ENCODE data around the gene HEBP1.

HEBP1 gene

DNA sequence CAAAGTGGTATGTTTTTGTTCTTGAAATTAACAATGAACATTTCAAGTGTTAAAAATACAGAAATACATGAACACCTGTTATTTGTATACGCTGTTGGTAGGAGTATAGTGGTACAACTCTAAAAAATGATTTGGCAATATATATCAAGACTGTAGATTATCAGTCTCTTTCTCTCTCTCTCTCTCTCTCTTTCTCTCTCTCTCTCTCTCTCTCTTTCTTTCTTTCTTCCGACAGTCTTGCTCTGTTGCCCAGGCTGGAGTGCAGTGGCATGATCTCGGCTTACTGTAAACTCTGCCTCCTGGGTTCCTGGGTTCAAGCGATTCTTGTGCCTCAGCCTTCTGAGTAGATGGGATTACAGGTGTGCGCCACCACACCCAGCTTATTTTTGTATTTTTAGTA, 12.6 kb downstream of the HEBP1 start:
- DNase-seq = no peak

DNA sequence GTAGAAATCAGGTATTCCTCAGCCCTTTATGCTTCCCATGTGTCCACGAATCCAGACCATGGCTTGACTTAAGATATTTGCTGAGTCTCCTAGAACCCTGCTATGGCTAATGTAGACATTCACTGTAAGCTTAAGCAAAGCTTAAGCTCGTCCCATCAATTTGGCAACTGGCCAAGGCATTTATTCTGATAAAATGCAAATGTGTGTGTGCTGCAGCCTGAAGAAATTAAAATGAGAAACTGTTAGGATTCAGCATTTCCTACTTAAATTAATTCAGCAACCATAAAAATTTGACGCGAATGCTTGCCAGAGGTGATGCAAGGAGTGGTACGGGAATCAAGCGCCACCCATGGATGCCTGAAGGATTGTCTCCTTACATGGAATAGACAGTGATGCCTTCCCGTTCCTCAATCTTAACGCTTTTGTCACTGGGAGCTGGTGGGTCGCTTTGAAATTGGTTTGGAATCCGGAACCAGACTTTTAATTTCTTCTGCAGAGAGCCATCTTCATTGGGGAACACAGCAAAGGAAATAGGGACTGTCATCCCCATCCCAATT, 13.2 kb downstream of the HEBP1 start:
- no peak for DNase-seq

DNA sequence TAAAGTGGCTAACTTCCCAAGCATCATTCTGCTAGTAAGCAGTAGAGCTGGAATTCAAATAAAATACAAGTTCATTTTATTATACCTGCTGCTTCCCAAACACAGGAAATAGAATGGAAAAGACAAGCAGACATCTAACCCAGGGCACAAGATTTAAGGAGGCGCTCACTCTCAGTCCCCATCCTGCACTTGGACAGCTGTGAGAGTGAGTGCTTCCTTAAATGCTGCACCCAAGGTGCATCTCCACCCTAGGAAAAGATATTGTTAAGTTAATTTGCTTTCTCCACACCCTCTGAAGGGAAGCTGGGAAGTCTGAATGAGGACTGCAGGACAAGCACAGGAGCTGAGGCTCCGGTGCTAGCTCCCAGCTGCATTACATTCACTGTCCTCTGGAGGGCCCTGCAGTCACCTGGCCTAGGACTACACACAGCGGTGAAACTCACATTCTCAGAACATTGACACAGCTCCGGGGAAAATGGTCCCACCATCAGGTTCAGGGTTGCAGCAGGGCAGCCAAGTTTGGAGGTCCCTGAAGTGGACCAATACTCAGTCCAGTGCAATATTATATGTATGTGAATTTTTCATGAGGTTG, 14.2 kb downstream of the HEBP1 start:
- no peak for DNase-seq

DNA sequence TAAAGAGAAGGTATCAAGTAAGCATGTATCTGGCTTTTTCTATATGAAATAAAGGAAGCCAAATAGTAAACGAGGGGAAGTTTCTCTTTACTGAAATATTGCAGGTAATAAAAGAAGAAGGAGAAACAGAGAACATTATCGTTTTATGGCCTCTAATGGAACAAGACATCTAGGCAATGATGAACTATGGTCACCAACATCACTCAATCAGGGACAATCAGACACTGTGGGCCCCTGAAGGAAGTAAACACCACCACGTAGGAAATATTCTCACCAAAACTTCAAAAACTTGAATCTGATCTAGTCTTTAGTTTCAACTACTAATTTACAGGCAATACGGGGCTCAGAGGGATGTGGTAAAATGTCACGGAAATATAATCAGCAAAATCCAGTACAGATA, 15.9 kb downstream of the HEBP1 start:
- DNase-seq = no peak

DNA sequence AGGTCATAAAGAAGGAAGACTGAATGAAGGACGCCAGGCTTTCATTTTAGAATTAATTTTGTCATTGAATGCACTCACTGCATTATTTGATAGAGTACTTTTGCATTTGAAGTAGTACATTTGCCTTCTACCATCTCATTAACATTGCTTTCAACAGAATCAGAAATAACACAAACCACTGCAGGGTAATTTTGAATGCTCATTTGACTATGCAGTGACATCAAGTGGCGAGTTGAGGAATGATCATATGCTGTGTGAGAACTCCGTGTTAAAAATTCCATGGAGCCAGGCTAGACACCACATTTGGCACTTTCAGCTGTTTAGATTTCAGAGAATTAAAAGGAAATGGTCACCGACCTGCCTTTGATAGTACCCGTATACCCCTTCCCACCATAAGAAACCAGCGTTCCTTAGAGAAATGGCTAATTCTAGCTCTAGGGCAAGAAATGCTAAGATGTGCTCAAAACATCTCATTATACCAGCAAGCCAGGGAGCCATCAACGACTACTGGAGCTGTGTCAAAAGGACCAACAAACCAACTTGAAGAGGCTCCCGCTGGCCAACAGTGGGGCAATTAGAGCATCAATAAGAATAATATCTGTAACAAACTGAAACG, 16.5 kb downstream of the HEBP1 start:
- peak; percentile 65 for DNase-seq

DNA sequence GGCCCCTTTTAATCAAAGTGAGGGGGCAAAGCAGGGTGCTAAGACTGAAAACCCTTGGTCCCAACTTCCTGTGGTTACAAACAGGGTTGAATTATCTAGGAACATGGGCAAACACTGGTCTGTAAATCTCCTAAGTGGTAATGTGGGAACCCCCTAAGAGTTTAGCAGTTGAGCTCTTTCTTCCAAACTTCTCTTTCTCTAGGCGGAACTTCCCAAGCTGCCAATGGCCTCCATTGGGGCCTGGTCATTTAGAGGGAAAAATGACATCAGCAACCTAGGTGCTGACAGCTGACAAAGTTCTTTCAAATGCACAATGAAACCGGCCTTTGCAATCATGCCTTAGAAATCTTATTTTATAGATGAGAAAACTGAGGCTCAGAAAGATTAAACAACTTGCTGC, 17.7 kb downstream of the HEBP1 start:
- DNase-seq = no peak

DNA sequence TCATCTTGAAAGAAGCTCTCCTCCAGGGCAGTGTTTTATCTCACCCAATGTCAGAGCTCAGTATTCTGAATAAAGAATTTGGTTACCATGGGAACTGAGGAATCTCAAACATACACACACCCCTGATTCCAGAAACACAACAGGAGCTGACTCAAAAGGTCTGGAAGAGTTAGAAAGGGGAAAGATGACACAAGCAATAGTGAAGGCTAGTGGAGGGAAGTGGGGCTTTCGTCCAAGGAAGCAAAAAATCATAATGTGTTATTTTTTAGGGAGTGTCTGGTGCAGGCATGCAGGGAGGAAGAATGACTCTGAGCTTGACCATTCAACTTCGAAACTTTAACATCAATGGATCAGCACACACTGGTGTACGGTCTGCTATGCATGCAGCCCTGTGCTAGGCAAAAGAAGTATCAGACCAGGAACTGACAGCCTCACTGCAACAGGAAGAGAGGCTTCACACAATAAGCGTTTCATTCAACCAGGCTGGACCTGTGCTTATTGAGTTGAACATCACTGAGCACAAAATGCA, 20.3 kb downstream of the HEBP1 start:
- no peak for DNase-seq

DNA sequence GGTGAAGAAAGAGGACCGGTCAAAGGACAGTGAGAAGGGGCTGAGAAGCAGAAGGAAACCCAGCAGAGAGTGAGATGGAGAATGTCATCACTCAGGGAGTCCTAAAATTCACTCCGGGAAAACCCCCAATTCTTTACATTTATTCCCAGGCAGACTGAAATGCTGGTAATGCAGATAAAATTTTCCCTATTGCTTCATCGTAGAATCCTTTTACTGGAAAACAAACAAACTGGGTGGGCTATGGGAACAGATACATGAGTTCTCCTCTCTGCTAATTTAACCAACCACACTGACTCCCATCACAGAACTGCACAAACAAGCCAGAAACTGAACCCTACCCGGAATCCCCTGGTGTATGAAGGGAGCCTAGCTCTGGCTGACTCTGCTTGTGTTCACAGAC, 20.9 kb downstream of the HEBP1 start:
- no peak for DNase-seq

DNA sequence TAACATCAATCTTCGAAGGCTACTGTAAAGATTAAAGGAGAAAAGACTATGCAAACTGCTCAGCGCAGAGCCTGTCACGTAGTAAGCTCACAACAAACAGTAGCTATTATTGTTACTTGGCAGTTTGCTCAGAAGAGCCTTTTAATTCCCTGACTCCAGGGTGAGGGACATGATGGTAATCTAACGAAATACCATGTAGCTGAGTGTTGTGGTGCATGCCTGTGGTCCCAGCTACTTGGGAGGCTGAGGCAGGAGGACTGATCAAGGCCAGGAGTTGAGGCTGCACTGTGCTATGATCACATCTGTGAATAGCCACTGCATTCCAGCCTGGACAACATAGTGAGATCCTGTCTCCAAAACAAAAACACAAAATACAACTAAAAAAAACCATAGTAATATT, 22.8 kb downstream of the HEBP1 start:
- DNase-seq = no peak

DNA sequence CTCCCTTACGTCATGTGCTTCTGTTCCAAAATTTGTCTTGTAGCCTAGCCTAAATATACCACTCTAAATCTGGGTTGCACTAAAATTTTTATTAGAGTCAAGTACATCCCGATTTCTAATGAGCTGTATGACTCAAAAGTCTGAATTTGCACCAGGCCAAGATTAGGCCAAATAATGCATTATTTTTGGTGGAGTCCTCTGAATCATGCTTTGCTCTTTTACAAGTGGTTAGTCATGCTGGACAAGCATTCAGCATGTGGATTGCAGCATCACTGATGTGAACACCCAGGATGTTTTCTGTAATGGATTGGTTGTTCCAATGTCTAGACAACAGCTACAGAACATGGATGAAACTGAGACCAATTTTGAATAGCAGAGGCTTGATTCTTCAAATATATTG, 23.7 kb downstream of the HEBP1 start:
- peak; percentile 84 for DNase-seq

DNA sequence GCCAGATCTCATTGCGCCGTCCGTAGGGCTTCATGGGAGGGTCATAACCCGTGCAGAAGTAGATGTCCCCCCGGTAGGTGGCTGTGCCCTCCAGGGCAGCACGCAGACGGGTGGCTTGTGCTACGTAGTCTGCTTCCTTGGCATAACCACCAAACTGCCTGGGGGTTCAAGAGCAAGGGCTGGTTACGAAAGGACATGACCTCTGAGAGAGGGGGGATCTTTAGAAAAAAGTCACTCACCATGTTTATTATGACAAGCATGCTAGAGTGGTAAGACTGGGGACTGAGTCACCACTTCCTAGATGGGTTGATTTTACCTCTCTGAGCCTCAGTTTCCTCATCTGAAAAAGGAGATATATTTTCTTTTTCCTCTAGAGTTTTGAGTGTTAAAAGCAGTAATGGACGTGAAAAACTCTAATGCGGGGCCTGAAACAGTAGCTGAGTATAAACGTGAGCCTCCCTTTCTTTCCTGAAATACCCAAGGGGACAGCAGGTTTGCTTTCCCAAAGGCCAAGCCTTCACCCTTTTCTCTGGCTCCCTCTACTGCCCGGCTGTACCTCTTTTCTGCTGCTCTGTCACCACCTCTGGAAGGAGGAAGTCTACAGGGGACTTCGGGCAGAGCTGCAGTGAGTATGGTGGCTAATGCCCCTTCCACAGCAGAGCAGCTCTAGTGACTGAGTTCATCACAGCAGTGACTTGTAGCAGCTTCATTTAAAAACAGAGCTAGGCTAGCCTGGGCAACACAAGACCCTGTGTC, 24.6 kb downstream of the HEBP1 start:
- DNase-seq = no peak

DNA sequence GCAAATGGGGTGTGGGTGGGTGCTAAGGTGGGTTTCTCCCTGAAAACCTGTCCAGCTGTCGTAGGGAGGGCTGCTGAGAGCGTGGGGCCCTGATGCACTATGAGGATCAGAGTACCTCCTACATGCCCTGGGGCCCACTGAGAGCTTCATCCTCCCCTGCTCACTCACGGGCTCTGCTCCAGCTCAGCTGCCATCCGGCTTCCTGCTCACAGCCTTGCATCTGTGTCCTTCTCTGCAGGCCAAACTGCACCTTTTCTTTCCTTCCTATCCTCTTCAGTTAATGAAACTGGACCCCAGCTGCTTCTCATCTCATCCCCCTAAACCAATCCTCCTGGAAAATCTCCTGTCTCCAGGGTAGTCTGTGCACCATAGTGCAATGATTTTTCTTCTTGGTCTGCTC, 25.9 kb downstream of the HEBP1 start:
- no peak for DNase-seq

DNA sequence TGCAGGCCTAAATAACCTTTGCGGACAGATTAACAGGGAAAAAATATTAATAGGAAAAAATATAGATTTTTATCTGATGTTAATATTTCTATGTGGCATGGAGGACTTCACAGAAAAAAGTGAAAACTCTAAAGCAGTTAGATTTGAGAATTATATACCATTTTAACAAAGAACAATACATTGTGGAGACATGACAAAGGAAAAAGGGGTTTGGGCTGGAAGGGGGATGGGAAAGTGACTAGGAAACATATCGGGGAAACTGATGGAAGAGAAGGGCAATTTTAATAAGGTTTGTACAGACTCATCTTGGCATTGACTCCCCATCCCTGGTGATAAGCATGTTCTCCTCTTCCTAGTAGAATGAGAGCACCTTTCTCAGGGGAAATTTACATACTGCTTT, 27.0 kb downstream of the HEBP1 start:
- DNase-seq = no peak

DNA sequence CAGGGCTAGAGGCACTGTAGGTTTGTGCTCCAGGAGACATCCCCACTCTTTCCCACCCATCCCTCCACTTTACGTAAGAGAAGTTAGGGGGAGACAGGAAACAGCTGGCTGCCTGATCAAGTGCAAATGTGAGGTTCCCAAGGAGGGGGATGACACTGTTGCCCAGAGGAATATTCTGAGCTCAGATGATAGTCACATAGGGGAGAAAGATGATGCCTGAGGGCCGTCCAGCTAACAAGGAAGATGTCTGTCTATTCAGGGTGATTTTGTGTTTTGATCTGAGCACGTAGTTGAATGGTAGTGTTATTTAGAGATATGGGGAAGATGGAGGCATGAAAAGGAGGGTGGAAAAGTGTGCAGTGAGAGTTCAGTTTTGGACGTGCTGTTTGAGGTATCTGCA, 34.2 kb downstream of the HEBP1 start:
- DNase-seq = no peak

DNA sequence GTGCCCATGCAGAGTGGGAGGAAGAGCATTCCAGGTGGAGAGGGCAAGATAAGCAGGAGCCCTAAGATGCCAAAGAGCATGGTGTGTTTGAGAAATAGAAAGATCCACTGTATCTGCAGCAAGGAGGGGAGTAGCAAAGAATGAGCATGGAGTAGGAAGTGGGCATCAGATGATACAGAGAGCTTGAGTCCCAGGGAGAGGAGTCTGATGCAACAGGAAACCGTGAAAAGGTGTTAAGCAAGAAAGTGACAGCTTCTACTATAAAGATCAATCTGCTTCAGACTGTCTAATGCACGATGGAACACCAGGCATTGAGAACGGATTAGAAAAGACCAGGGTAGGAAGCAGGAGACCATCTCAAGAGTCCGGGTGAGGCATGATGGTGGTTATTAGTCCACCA, 35.8 kb downstream of the HEBP1 start:
- DNase-seq = no peak

DNA sequence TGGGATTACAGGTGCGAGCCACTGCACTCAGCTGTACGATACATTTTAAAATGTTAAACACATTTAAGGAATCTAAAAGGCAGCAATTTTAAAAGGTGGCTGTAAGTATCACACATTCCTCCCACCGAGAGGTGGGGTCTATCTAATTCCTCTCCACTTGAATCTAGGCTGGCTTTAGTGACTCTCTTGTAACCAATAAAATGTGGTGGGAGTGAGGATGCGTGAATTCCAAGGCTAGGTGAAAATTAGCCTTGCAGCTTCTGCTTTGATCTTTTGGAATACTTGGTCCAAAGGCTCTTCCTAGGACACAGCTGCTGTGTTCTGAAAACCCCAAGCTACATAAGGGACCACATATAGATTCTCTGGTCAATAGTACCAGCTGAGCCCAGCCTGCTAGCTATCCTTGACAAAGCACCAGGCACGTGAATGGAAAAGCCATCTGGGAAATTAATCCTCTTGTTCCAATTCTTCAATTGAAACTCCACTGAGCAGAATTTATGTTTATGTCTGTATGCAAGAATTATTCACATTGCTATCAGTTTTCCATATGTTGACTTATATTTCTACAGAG, 39.3 kb downstream of the HEBP1 start:
- no peak for DNase-seq

DNA sequence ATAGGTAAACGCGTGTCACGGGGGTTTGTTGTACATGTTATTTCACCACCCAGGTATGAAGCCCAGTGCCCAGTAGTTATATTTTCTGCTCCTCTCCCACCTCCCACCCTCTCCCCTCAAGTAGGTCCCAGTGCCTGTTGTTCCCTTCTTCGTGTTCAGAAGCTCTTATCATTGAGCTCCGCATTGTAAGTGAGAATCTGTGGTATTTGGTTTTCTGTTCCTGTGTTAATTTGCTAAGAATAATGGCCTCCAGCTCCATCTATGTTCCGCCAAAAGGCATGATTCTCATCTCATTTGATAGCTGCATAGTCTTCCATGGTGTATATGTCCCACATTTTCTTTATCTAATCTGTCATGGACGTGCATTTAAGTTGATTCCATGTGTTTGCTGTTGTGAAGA, 41.2 kb downstream of the HEBP1 start:
- no peak for DNase-seq

DNA sequence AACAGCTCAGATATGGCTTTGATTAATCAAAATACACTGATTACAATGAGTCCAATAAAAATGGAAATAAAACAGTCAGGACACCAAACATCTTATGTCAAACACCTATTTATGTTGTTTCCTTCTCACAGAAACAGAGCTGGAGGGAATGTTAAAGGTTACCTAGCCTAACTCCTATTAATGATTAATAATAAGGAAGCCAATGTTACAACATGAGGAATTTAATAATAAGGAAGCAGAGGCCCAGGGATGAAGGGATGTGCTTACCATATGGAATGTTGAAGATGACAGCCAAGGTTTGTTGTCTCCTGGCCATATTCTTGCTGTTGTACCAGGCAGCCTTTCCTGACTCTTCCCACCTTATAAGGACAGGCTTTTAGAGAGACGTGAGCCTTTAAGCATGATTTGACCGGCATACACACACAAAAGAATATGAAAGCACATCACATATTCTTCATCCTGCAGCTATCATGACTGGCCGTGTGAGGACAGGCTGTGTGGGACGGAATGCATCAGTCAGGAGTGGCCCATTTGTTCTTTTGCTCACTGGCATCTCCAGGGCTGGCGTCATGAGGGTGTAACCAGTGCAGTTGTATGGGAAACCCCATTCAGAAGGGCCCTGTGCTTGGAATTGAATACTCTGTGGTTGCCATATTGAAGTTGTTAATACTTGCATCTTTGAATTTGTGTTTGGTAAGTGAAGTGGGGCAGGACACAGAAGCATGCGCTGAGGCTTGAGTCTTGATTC, 45.0 kb downstream of the HEBP1 start:
- no peak for DNase-seq

DNA sequence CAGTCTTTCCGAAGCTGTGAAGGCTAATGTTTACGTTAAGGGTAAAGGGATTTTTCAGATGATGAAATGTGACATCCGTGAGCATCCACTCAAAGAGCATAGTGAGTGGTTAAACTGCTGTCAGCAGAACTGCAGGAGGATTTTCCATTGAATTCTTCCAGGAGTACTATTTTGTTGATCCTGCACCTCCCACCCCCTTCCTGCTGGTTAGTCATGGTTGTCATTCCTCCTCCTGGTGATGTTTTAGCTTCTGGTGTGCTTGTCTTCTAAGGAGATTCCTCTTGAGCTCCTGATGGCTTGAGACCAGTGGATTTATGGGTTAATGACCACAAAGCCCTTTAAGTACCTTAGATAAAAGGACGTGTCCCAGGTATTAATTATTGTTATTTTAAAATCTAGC, 45.7 kb downstream of the HEBP1 start:
- peak; percentile 14 for DNase-seq

DNA sequence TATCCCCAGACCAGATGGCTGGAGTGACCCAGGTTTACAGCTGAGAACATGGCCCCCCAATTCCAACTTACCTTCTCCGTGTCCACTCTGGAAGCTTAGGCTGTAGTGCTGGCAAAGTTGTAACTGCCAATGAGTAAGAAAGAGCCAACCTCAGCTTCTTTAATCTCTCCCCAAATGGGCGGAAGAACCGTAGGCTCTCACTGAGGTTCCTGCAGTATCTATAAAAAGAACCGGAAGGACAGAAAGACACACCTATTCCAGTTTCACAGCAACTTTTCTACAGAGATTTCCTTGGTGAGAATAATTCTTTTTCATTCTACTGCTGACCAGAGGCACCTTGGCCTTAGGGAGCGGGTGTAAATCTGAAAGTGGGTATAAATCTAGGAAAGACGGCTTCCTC, 48.0 kb downstream of the HEBP1 start, which contains the start of gene GPRC5D:
GPRC5D (minus strand) TSS at position 135 of the 400 bp plus-strand sequence. CDS start 1,786 bp downstream, outside the sequence.
- no peak for DNase-seq

DNA sequence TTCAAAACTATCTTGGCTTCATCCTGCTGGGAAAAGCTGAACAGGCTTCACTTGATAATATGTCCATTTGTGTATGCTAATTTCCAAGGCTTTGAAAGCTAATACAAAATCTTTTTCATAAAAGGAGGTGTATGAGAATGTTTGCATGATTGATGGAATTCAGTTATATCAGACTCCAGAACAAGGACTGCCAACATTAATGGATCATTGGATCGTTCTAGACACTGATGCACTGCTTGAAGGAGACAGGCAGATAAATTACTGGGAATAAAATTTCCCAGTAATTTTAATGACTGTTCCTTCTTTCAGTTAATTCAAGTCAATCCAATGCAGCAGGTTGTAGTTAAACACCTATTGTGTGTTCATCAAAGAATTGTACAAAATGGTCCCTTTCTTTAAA, 48.6 kb downstream of the HEBP1 start:
- no peak for DNase-seq

DNA sequence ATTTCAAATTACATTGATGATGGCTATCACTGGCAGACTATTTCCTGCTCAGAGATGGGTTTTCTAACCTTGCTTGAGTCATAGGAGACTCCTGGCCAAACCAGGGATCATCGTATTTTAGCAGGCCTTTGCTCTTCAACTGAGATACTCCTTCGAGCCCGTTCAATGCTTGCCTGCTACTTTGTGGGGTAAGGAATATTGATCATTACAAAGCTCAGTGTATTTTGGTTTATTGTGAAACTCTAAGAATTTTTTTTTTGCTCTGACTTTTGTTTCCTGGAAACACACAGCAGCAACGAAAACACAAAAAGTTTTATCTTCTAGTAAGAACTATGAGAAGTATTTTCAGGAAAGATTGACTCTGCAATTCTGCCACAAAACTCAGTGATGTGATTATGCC, 52.2 kb downstream of the HEBP1 start:
- no peak for DNase-seq

Data from DMS79 (cell line).